ENCODE results near the gene DOK4. TPM values are rescaled to one million over a fixed set of nuclear protein-coding genes. Genes with fewer than 3 reads are reported as not detected.

DOK4 gene
- total RNA-seq, 1 experiment from 2014 or later, result 9.6 TPM

DNA sequence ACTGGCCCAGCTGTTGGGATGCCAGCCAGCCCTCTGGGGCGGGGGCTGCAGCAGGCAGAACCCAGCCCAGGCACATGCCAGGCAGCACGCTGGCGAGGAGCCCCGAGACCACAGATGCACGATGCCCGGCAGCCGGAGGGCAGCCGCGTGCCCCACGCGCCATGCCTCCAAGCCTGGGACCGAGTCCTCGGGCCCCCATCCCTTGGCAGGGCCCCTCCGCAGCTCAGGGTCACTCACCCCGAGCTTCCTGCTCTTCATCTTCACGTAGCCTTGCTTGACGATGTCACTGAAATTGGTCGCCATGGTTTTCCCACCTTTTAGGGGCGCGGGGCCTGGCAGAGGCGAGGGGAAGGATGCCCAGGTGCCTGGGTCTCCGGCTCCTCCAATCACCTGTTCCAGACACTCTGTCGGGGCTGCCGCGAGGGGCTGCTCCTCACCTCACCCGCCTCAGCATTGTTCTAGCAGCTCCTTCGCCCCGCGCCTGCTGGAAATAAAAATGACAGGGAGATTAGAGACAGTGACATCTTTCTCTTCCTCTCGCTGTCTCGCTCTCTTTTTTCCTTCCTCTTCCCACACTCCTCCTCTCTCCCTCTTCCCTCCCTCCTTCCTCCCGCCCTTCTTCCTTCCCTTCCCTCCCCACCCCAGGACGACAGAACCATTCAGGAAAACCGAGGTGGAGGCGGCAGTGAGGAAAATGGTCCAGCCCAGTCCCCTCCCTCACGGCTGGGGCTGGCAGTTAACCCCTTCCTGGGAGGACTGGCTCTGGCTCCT lies 6.9 kb downstream of the DOK4 start:
- peak; percentile 25 for DNase-seq (ENCODE audit: extremely low read depth, low read depth)

DNA sequence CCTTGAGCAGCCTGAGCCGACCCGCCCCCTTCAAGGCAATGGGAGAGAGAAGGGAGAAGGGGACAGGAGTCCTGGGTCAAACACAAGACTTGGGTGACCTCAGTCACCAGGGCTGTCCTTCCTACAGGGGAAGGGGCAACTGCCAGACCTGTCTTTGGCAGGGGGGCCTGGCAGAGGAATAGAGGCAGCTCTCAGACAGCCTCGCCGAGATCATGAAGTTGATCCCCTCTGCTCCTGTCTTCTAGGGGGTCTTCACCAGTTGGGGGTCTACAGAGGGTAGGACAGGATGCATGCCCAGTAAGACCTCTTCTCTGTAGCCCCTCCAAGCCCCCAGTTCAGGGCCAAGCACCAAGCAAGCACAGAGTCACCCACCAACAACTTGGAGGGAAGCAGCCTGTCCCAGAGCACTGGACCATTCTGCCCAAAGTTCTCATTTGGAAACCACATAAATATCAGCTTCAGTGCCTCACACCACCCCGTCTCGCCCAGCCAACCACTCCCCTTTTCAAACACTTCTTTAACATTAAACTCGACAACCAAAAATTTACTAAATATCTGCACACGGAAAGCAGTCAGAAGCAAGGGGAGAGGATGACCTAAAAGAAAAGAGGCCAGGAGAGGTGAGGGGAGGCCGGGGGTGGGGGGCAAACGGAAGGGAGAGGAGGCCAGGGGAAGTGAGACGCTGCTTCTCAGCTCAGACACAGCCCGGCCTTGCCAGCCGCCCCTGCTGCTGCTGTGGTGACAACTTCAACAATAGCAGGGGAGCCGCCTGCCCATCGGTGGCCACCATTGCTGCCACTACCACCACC lies 7.7 kb downstream of the DOK4 start:
- no peak for DNase-seq (ENCODE audit: extremely low read depth, low read depth)

DNA sequence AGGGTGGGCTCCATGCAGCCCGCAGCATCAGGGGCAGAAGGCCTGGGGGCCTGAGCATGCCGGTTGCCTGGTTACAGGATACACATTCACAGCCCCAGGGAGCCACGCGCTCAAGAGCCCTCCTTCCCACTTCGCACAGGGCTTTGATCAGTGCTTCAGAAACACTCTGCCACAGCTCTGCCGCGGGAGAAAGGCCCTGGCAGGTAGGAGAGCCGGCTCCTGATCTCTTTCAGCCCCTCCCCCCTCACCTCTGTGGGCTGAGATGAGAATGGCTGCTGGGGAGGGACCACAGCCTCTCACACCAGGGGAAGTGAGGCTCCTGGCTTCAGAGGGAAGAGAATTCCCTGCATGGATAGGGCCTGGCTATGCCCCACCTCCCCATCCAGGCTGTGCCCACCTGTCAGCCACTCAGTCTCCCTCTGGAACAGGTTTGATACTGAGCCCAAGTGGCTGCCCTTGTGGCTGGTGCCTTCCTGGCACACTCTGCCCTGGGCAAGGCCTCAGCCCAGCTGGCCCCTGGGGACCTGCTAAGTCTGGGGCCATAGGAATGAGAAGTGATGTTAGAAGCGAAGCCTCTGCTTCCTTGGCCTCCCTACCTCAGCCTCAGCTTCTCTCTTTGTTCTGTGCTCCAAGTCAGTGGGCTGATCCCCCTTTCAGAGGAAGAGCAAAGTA lies 8.6 kb downstream of the DOK4 start:
- DNase-seq (ENCODE audit: extremely low read depth, low read depth), result no peak

GRCh38 chr16:57476546-57477410 lies 9.5 kb downstream of the DOK4 start:
- no peak for DNase-seq (ENCODE audit: extremely low read depth, low read depth)

DNA sequence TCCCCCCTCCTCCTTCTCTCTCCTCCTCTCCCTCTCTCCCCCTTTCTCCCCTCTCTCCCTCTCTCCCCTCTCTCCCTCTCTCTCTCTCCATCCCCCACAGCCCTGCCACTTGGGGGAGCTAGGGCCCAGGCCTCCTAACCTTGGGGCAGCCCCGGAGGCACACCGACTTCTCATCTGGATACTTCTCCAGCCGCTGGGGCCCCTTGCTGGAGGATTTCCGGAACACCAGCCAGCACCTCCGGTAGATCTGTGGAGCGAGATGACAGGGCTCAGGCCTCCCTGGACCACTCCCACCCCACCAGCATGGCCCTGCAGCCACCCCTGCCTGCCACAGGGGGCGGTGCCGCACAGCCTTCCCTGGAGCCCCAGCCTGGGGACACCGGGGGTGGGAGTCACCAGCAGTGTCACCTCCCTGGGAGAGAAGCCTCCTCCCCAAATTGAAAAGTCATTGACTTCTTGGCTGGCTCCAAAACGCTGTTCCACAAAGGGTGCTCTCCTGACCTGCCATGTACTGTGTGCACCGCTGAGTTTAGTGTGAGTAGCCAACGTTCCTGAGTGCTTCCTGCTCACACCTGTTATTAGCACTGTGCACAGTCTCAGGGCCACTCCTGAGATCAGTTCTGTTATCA lies 10.5 kb downstream of the DOK4 start:
- DNase-seq (ENCODE audit: extremely low read depth, low read depth), result peak; percentile 40

DNA sequence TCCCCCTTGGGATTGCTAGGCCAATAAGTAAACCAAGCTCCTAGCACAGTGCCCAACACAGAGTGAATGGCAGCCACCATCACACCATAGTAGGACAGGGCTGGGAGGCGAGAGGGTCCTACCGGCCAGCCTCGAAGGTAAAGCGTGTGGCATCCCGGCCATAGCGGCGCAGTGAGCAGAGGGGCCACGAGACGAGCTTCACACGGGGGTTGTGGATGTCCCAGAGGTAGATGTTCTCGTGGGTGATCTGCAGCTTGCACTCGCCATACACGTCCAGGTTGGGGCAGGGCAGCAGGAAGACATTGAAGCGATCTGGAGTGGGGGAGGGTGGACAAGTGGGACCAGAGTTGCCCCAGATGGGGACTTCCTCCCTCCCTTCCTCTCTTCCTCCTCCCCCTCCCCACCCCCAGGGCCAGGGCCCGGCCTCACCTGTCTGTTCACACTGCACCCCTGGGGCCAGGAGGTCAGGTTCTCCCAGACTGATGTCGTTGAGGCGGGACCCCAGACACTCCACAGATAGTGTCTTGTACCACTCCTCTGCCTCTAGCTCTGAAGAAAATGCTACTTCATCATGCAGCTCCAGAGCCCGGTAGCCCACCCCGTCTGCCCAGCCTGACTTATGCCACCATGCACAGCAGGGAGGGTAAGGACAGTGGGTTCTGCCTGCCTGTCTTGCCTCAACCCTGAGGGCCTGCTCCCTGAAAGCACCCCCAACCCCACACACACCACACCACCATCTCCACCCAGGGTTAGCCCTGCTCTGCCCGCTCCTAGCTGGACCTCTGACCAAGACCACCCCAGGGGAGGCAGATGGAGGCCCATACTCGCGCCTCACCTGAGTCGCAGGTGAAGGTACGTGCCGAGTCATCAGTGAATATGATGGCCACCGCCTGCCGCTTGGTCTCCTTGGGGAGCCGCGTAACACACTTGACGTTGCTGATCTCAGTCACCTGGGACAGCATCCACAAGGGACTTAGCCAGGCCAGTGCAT lies 11.3 kb downstream of the DOK4 start:
- no peak for DNase-seq (ENCODE audit: extremely low read depth, low read depth)

DNA sequence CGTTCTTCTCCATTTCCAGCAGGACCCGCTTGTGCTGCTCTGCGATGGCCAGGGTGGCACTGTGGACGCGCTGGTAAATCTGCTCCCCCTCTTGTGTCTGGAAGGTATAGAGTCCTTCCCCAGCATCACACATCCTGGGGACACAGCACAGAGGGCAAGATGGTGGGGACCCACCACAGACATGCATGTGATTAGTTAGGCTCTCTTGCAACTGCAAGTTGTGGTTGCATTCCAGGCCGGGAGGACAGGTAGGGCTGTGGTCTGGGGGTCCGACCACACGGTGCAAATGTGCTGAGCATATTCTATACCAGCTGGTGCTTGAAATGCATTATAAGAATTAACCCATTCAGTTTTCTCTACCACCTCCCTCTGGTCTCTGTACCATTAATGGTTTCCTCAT lies 12.4 kb downstream of the DOK4 start:
- no peak for DNase-seq (ENCODE audit: extremely low read depth, low read depth)

DNA sequence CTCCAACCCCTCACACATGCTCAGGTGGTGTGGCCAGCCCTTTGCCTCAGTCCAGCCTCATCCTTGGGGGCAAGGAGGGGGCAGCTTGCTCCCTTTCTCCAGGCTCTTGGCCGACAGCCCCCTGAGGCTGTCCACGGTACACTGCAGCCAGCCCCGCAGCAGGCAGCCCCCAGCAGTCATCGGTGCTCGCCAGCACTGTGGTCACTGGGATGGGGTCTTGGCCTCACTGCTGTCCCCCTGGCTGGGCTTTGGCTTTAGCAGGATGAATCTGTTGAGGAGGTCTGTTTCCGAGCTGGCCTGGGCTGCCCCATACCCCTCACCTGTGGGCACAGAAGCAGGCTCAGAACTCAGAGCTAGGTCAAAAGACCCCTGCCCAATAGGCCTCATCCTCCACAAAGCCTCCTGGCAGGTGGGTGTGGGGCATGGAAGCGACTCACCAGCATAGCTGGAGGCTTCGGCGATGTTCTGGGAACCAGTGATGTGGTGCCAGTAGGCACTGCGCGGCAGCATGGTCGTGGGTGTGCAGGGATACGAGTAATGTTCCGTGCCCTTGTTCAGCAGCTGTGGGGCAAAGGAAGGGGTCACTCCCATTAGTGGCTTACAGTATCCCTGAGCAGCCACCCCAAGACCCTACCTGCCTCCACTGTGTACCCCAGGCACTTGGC lies 13.0 kb downstream of the DOK4 start:
- DNase-seq (ENCODE audit: extremely low read depth, low read depth), result no peak

GRCh38 chr16:57472665-57473060 lies 13.6 kb downstream of the DOK4 start:
- no peak for DNase-seq (ENCODE audit: extremely low read depth, low read depth)

- no peak for DNase-seq (ENCODE audit: extremely low read depth, low read depth)
Observed at GRCh38 chr16:57471852-57472664, 14.2 kb downstream of the DOK4 start.

- DNase-seq (ENCODE audit: extremely low read depth, low read depth), result no peak
Observed at GRCh38 chr16:57471209-57471608, 15.1 kb downstream of the DOK4 start.

- no peak for DNase-seq (ENCODE audit: extremely low read depth, low read depth)
Observed at GRCh38 chr16:57470711-57471110, 15.6 kb downstream of the DOK4 start.

DNA sequence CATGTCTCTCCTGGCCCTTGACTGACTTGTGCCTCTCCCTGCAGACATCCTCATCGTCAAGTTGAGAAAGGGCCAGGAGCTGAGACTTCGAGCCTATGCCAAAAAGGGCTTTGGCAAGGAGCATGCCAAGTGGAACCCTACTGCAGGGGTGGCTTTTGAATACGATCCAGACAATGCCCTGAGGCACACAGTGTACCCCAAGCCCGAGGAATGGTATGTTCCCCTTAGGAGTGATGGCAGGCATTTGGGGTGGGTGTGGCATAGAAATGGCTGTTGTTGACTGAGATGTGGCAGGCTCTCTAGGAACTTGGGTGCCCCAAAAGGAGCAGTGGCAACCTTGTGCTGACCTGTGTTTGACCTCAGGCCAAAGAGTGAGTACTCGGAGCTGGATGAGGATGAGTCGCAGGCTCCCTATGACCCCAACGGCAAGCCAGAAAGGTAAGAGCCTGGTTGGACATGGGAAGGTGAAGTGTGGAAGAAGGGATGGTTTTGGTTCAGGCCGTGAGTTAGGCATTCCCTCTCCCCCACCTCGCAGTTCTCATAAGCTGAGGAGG lies 16.3 kb downstream of the DOK4 start:
- DNase-seq (ENCODE audit: extremely low read depth, low read depth), result no peak

DNA sequence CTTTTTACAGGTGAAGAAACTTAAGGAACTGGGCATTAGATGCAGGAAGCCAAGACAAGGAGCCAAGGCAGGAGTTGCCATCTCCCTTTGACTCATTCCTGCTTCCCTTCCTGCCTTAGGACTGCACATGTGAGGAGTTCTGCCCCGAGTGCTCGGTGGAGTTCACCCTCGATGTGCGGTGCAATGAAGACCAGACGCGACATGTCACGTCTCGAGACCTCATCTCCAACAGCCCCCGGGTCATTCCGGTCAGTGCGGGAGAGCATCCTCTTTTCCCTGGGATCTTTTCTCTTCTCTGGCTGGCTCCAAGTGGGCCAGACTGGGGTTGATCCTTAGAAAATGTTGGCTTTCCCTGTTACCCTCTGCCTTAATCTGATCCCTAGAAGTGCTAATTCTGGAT lies 17.2 kb downstream of the DOK4 start:
- DNase-seq (ENCODE audit: extremely low read depth, low read depth), result no peak

DNA sequence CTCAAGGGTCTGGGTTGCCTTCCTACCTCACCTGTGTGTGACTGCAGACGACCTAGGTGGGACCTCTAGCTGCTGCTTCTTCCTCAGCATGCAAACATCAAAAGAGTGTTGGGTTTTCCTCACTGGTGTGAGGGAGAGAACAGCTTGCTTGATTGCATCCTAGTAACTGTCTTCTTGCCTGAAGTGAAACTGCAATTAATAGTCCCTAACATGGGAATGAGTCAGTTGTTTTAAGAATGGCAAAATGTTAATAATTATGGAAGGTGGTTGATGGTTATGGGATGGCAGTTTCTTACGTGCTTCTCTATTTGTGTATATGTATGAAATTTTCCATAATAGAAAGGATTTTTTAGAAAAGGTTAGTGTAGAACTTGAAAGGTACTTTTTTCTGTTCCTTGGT lies 17.9 kb downstream of the DOK4 start:
- DNase-seq (ENCODE audit: extremely low read depth, low read depth), result no peak

GRCh38 chr16:57464523-57464922 lies 21.8 kb downstream of the DOK4 start:
- no peak for DNase-seq (ENCODE audit: extremely low read depth, low read depth)

DNA sequence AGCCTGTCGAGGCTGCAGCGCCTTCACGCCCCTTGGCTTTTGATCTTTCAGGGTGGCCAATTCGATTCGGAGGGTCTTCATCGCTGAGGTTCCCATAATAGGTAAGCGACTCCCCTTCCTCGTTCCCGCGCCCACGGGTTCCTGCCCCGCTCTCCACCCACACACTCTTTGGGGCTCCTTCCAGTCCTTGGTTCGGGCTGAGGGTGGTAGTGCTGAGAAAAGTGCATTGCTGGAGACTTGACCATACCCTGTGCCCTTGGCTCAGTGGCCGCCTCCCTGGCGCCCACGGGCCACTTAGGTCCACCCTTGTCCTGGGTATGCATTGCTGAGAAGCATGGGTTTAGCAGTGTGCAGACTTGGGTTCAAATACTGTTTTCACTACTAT lies 23.3 kb downstream of the DOK4 start:
- no peak for DNase-seq (ENCODE audit: extremely low read depth, low read depth)

Measured in NCI-H460 (cell line).